ENCODE data around the gene MRPS10.

Gene MRPS10

GRCh38 chr6:42260396-42260888 is 42.8 kb upstream of the MRPS10 start:
- H3K4me3 ChIP-seq (ENCODE audit: low read depth, low read length) = no peak overlapping the region
- TF ChIP-seq CTCF (IDR thresholded peaks at IDR 0.05; ENCODE audit: low read depth, low read length, missing control alignments) = no peak
- no peak for DNase-seq (ENCODE audit: low read depth)

- H3K4me3 ChIP-seq (ENCODE audit: low read depth, low read length) = no peak overlapping the region
- no peak for DNase-seq (ENCODE audit: low read depth)
- TF ChIP-seq CTCF (IDR thresholded peaks at IDR 0.05; ENCODE audit: low read depth, low read length, missing control alignments) = no peak
Observed at GRCh38 chr6:42259841-42260395, 42.3 kb upstream of the MRPS10 start.

- no peak for TF ChIP-seq CTCF (IDR thresholded peaks at IDR 0.05; ENCODE audit: low read depth, low read length, missing control alignments)
- H3K4me3 ChIP-seq (ENCODE audit: low read depth, low read length) = no peak overlapping the region
- no peak for DNase-seq (ENCODE audit: low read depth)
Observed at GRCh38 chr6:42259286-42259685, 41.6 kb upstream of the MRPS10 start.

- TF ChIP-seq CTCF (IDR thresholded peaks at IDR 0.05; ENCODE audit: low read depth, low read length, missing control alignments) = no peak
- DNase-seq (ENCODE audit: low read depth) = no peak
Observed at GRCh38 chr6:42257614-42258013, 40.0 kb upstream of the MRPS10 start.

GRCh38 chr6:42257063-42257462 is 39.4 kb upstream of the MRPS10 start:
- no peak for DNase-seq (ENCODE audit: low read depth)
- no peak overlapping the region for H3K4me3 ChIP-seq (ENCODE audit: low read depth, low read length)
- no peak for TF ChIP-seq CTCF (IDR thresholded peaks at IDR 0.05; ENCODE audit: low read depth, low read length, missing control alignments)

More at GRCh38 chr6:42257614-42258013, 40.0 kb upstream of the MRPS10 start:
- no peak overlapping the region for H3K4me3 ChIP-seq (ENCODE audit: low read depth, low read length)

GRCh38 chr6:42255050-42255449 is 37.4 kb upstream of the MRPS10 start:
- TF ChIP-seq CTCF (IDR thresholded peaks at IDR 0.05; ENCODE audit: low read depth, low read length, missing control alignments) = no peak
- H3K4me3 ChIP-seq (ENCODE audit: low read depth, low read length) = no peak overlapping the region
- DNase-seq (ENCODE audit: low read depth) = no peak

- DNase-seq (ENCODE audit: low read depth) = no peak
- TF ChIP-seq CTCF (IDR thresholded peaks at IDR 0.05; ENCODE audit: low read depth, low read length, missing control alignments) = no peak
- H3K4me3 ChIP-seq (ENCODE audit: low read depth, low read length) = no peak overlapping the region
Observed at GRCh38 chr6:42254505-42254904, 36.8 kb upstream of the MRPS10 start.

All from GM12864 (cell line).